Loucy (cell line): ENCODE results near the gene PATE2.

Experiments
- CTCF ChIP-seq: fragments of 200-600 bp; sonication (generic); conservative IDR thresholded peaks from 2 replicates; pipeline ENCODE4 v1.5.1; 2014; ENCODE audit warnings: mild to moderate bottlenecking, antibody characterized with exemption, low read length
- EZH2phosphoT487 ChIP-seq: fragments of 200-600 bp; IDR thresholded peaks from 2 replicates; pipeline ENCODE4 v1.6.1; 2018; ENCODE audit warnings: antibody characterized with exemption, mild to moderate bottlenecking, moderate library complexity, borderline replicate concordance

GRCh38 chr11:125777309-125777708, 1.3 kb downstream of the PATE2 start:
- TF ChIP-seq CTCF, result no peak
- no peak for TF ChIP-seq EZH2phosphoT487
